WTC11 (cell line): ENCODE results near the gene TBPL2. TPM values are rescaled to one million over a fixed set of nuclear protein-coding genes. Genes with fewer than 3 reads are reported as not detected.

Experiments
- ATAC-seq: fragments of 200-7000 bp; cut with Tn5 transposase; 2 replicates; pipeline ENCODE4 v1.10.0; 2021; ENCODE audit warnings: mild to moderate bottlenecking, moderate library complexity
- CTCF ChIA-PET: fragments of 300-600 bp; sonication (Branson Sonifier 250); formaldehyde crosslinking; loops from one replicate; lab custom pipeline; 2021; ENCODE audit warnings: antibody characterized with exemption; lab: Charles Lee
- POLR2A ChIA-PET: fragments of 350-600 bp; sonication (Branson Sonifier 250); formaldehyde crosslinking; loops from one replicate; lab custom pipeline; 2021; ENCODE audit warnings: antibody characterized with exemption; lab: Charles Lee
- DNase-seq: peaks from one replicate; pipeline ENCODE4 v3.0.0; 2021; ENCODE audit warnings: low spot score
- H3K27ac Mint-ChIP-seq: 2 replicates; pipeline ENCODE4 v1.8.0; 2021; ENCODE audit warnings: mixed read lengths
- H3K27me3 Mint-ChIP-seq: 2 replicates; pipeline ENCODE4 v1.8.0; 2021; ENCODE audit warnings: low read depth, mild to moderate bottlenecking, moderate library complexity, mixed read lengths
- H3K36me3 Mint-ChIP-seq: 2 replicates; pipeline ENCODE4 v1.8.0; 2021; ENCODE audit warnings: mixed read lengths
- H3K4me1 Mint-ChIP-seq: 2 replicates; pipeline ENCODE4 v1.8.0; 2022; ENCODE audit warnings: mixed read lengths
- H3K4me3 Mint-ChIP-seq: 2 replicates; pipeline ENCODE4 v1.8.0; 2021; ENCODE audit warnings: mild to moderate bottlenecking, moderate library complexity, mixed read lengths
- H3K9me3 Mint-ChIP-seq: 2 replicates; pipeline ENCODE4 v1.8.0; 2021; ENCODE audit warnings: mixed read lengths
- AFF4 ChIP-seq: sonication (generic); formaldehyde crosslinking; IDR thresholded peaks from 2 replicates; pipeline ENCODE4 v1.8.1; 2023; ENCODE audit warnings: mild to moderate bottlenecking, missing genetic modification reagents, borderline replicate concordance
- ATF1 ChIP-seq: sonication (generic); formaldehyde crosslinking; IDR thresholded peaks from 2 replicates; pipeline ENCODE4 v1.8.1; 2023; ENCODE audit warnings: mild to moderate bottlenecking, moderate library complexity, missing genetic modification reagents
- CDX4 ChIP-seq: fragments of 250-450 bp; sonication (Bioruptor Pico); IDR thresholded peaks from 2 replicates; pipeline ENCODE4 v1.9.0; 2021; ENCODE audit warnings: moderate library complexity, mild to moderate bottlenecking, inconsistent platforms, borderline replicate concordance
- E2F4 ChIP-seq: sonication (generic); formaldehyde crosslinking; IDR thresholded peaks from 2 replicates; pipeline ENCODE4 v1.8.1; 2022; ENCODE audit warnings: low read depth, mild to moderate bottlenecking, moderate library complexity, missing genetic modification reagents, borderline replicate concordance
- ELF4 ChIP-seq: sonication (generic); formaldehyde crosslinking; IDR thresholded peaks from 2 replicates; pipeline ENCODE4 v1.8.1; 2022; ENCODE audit warnings: low read depth, mild to moderate bottlenecking, moderate library complexity, missing genetic modification reagents
- ESRRA ChIP-seq: sonication (generic); formaldehyde crosslinking; IDR thresholded peaks from 2 replicates; pipeline ENCODE4 v1.8.1; 2022; ENCODE audit warnings: mild to moderate bottlenecking, missing genetic modification reagents, borderline replicate concordance
- ETV6 ChIP-seq: sonication (generic); formaldehyde crosslinking; IDR thresholded peaks from 2 replicates; pipeline ENCODE4 v1.8.1; 2022; ENCODE audit warnings: mild to moderate bottlenecking, missing genetic modification reagents
- GTF2I ChIP-seq: fragments of 250-450 bp; sonication (Bioruptor Pico); conservative IDR thresholded peaks from 2 replicates; pipeline ENCODE4 v1.4.0; 2021; ENCODE audit warnings: mild to moderate bottlenecking
- KAT7 ChIP-seq: sonication (generic); formaldehyde crosslinking; IDR thresholded peaks from 2 replicates; pipeline ENCODE4 v1.8.1; 2023; ENCODE audit warnings: missing genetic modification reagents, mild to moderate bottlenecking, borderline replicate concordance
- MXD4 ChIP-seq: fragments of 250-450 bp; sonication (Bioruptor Pico); IDR thresholded peaks from 2 replicates; pipeline ENCODE4 v1.8.0; 2021; ENCODE audit warnings: mild to moderate bottlenecking, moderate library complexity, borderline replicate concordance
- NFATC4 ChIP-seq: fragments of 250-450 bp; sonication (Bioruptor Pico); IDR thresholded peaks from 2 replicates; pipeline ENCODE4 v1.9.0; 2021; ENCODE audit warnings: mild to moderate bottlenecking
- NFYB ChIP-seq: sonication (generic); formaldehyde crosslinking; conservative IDR thresholded peaks from 2 replicates; pipeline ENCODE4 v1.8.0; 2022; ENCODE audit warnings: low read depth, missing genetic modification reagents
- NR1H2 ChIP-seq: sonication (generic); formaldehyde crosslinking; IDR thresholded peaks from 2 replicates; pipeline ENCODE4 v1.9.0; 2021; ENCODE audit warnings: mild to moderate bottlenecking, moderate library complexity, missing genetic modification reagents
- NR3C1 ChIP-seq: sonication (generic); formaldehyde crosslinking; conservative IDR thresholded peaks from 2 replicates; pipeline ENCODE4 v1.8.1; 2023; ENCODE audit warnings: low read depth, mild to moderate bottlenecking, missing genetic modification reagents
- SMAD3 ChIP-seq: sonication (generic); formaldehyde crosslinking; IDR thresholded peaks from 2 replicates; pipeline ENCODE4 v1.8.0; 2022; ENCODE audit warnings: missing genetic modification reagents, mild to moderate bottlenecking, borderline replicate concordance
- SOX15 ChIP-seq: fragments of 250-450 bp; sonication (Bioruptor Pico); IDR thresholded peaks from 2 replicates; pipeline ENCODE4 v1.9.0; 2021; ENCODE audit warnings: mild to moderate bottlenecking
- TCF7 ChIP-seq: sonication (generic); formaldehyde crosslinking; IDR thresholded peaks from 2 replicates; pipeline ENCODE4 v1.8.0; 2022; ENCODE audit warnings: mild to moderate bottlenecking, low read depth, missing genetic modification reagents, moderate library complexity
- ZBTB21 ChIP-seq: sonication (generic); formaldehyde crosslinking; IDR thresholded peaks from 2 replicates; pipeline ENCODE4 v1.8.1; 2023; ENCODE audit warnings: mild to moderate bottlenecking, missing genetic modification reagents, borderline replicate concordance
- ZNF232 ChIP-seq: sonication (generic); formaldehyde crosslinking; IDR thresholded peaks from 2 replicates; pipeline ENCODE4 v1.8.0; 2022; ENCODE audit warnings: mild to moderate bottlenecking, missing genetic modification reagents
- total RNA-seq: library from RNA; stranded (reverse); gene quantifications from 3 replicates; pipeline ENCODE4 v1.2.3, GENCODE V29; 2021

The TBPL2 gene
- total RNA-seq, 1 experiment from 2014 or later = not detected

GRCh38 chr14:55372423-55372822 is 68.0 kb downstream of the TBPL2 start:
- DNase-seq (no peak), ATAC-seq (no peak)
- CTCF ChIA-PET = interaction anchor here (1.6 kb wide), 1 partner anchor 18 kb away, joined by 6 read pairs; no protein-coding TSS in a partner anchor
- no peaks in the 10 kb centered on the region for H3K9me3 Mint-ChIP-seq
- peaks cover 40% of the 10 kb centered on the region for H3K36me3 Mint-ChIP-seq
- no peak overlapping the region; the same call in 1 of the 2 replicates for H3K27ac Mint-ChIP-seq
- H3K4me3 Mint-ChIP-seq = no peak overlapping the region
- no peaks in the 10 kb centered on the region for H3K27me3 Mint-ChIP-seq
- TF ChIP-seq KAT7 (no peak), ZNF232 (no peak), ATF1 (CRISPR knock-in tag) (no peak), NFATC4 (no peak), GTF2I (CRISPR knock-in tag) (no peak), MXD4 (CRISPR knock-in tag) (no peak), NR3C1 (CRISPR knock-in tag) (no peak), NR1H2 (CRISPR knock-in tag) (no peak), TCF7 (CRISPR knock-in tag) (no peak), CDX4 (no peak), ELF4 (CRISPR knock-in tag) (no peak)
- no peaks in the 10 kb centered on the region for H3K4me1 Mint-ChIP-seq
- POLR2A ChIA-PET = no interaction called here

- ChIA-PET CTCF (interaction anchor here (1.6 kb wide), 1 partner anchor 17 kb away, joined by 6 read pairs; no protein-coding TSS in a partner anchor), POLR2A (no interaction called here)
- H3K4me1 Mint-ChIP-seq = no peaks in the 10 kb centered on the region
- no peak overlapping the region for H3K27ac Mint-ChIP-seq
- no peaks in the 10 kb centered on the region for H3K9me3 Mint-ChIP-seq
- TF ChIP-seq ETV6 (no peak), KAT7 (no peak), SMAD3 (CRISPR knock-in tag) (no peak), ZNF232 (no peak), SOX15 (CRISPR knock-in tag) (no peak), NFYB (CRISPR knock-in tag) (no peak), ZBTB21 (CRISPR knock-in tag) (no peak), ESRRA (CRISPR knock-in tag) (no peak), E2F4 (CRISPR knock-in tag) (no peak), AFF4 (no peak)
- no peaks in the 10 kb centered on the region for H3K27me3 Mint-ChIP-seq
- no peak for ATAC-seq
- peaks cover 28% of the 10 kb centered on the region for H3K36me3 Mint-ChIP-seq
- H3K4me3 Mint-ChIP-seq = no peak overlapping the region
- no peak for DNase-seq
Observed at GRCh38 chr14:55370883-55371455, 69.4 kb downstream of the TBPL2 start.
